Activated T-cell treated with anti-CD3 and anti-CD28 coated beads, Interleukin-2, amount 50 U/mL, for 72 hours (primary cell): ENCODE results near the gene LMO7. TPM values are rescaled to one million over a fixed set of nuclear protein-coding genes. Genes with fewer than 3 reads are reported as not detected.

ENCODE experiments used
- ATAC-seq, 2 donors: fragments of 150-1000 bp; cut with Tn5 transposase; replicated peaks in 1 of 2; 2 replicates each; pipeline ENCODE4 v1.10.0; 2021; ENCODE audit warnings: moderate library complexity in 2 of 2, mild to moderate bottlenecking in 1 of 2
- DNase-seq, 2 donors: peaks; one replicate each; pipeline ENCODE4 v3.0.0; 2021 to 2022; ENCODE audit warnings: mixed read lengths in 1 of 2
- H3K27ac Mint-ChIP-seq: one replicate; pipeline ENCODE4 v1.8.0; 2022; ENCODE audit warnings: mild to moderate bottlenecking, moderate library complexity, mixed read lengths
- H3K27me3 Mint-ChIP-seq: one replicate; pipeline ENCODE4 v1.8.0; 2022; ENCODE audit warnings: low read depth, mixed read lengths
- H3K36me3 Mint-ChIP-seq, 2 donors: one replicate each; pipeline ENCODE4 v1.8.0; 2022; ENCODE audit warnings: mixed read lengths in 2 of 2, mild to moderate bottlenecking in 1 of 2; ENCODE audit not compliant: insufficient read depth in 2 of 2
- H3K4me1 Mint-ChIP-seq: one replicate; pipeline ENCODE4 v1.8.0; 2022; ENCODE audit warnings: low read depth, mixed read lengths
- H3K4me3 Mint-ChIP-seq, 2 donors: one replicate each; pipeline ENCODE4 v1.8.0; 2022; ENCODE audit warnings: mild to moderate bottlenecking in 2 of 2, mixed read lengths in 2 of 2, moderate library complexity in 2 of 2
- H3K9me3 Mint-ChIP-seq, 2 donors: one replicate each; pipeline ENCODE4 v1.8.0; 2022; ENCODE audit warnings: mixed read lengths in 2 of 2
- total RNA-seq, 2 donors: library from RNA; stranded (reverse); gene quantifications; one replicate each; pipeline ENCODE4 v1.2.3, GENCODE V29; 2022

Gene LMO7
- total RNA-seq, 2 donors from 2014 or later, result 12.1 to 14.6 TPM

GRCh38 chr13:75902166-75903104, 266.3 kb downstream of the LMO7 start:
- H3K4me3 Mint-ChIP-seq, result no peak overlapping the region
- H3K9me3 Mint-ChIP-seq, result no peaks in the 10 kb centered on the region
- H3K27ac Mint-ChIP-seq, result no peak overlapping the region
- ATAC-seq (no peak), DNase-seq (no peak)
- no peaks in the 10 kb centered on the region for H3K4me1 Mint-ChIP-seq
- no peaks in the 10 kb centered on the region for H3K36me3 Mint-ChIP-seq
- peaks cover 28% of the 10 kb centered on the region for H3K27me3 Mint-ChIP-seq

GRCh38 chr13:75904012-75904411, 267.9 kb downstream of the LMO7 start:
- H3K36me3 Mint-ChIP-seq, result no peaks in the 10 kb centered on the region
- no peak overlapping the region for H3K4me3 Mint-ChIP-seq
- DNase-seq (no peak), ATAC-seq (no peak)
- H3K4me1 Mint-ChIP-seq, result no peaks in the 10 kb centered on the region
- peaks cover 27% of the 10 kb centered on the region for H3K27me3 Mint-ChIP-seq
- H3K9me3 Mint-ChIP-seq, result no peaks in the 10 kb centered on the region
- no peak overlapping the region for H3K27ac Mint-ChIP-seq

GRCh38 chr13:75906315-75906714, 270.2 kb downstream of the LMO7 start:
- H3K9me3 Mint-ChIP-seq, result no peaks in the 10 kb centered on the region
- peaks cover 14% of the 10 kb centered on the region for H3K27me3 Mint-ChIP-seq
- H3K4me1 Mint-ChIP-seq, result no peaks in the 10 kb centered on the region
- no peak for DNase-seq
- H3K36me3 Mint-ChIP-seq, result no peaks in the 10 kb centered on the region
- H3K27ac Mint-ChIP-seq, result no peak overlapping the region
- ATAC-seq, result no peak
- no peak overlapping the region for H3K4me3 Mint-ChIP-seq

GRCh38 chr13:75907044-75907443, 270.9 kb downstream of the LMO7 start:
- no peak overlapping the region for H3K27ac Mint-ChIP-seq
- no peak overlapping the region for H3K4me3 Mint-ChIP-seq

GRCh38 chr13:75908141-75908540, 272.0 kb downstream of the LMO7 start:
- Mint-ChIP-seq H3K27me3 (peaks cover 12% of the 10 kb centered on the region), H3K4me1 (no peaks in the 10 kb centered on the region), H3K27ac (no peak overlapping the region), H3K36me3 (no peaks in the 10 kb centered on the region), H3K4me3 (no peak overlapping the region), H3K9me3 (no peaks in the 10 kb centered on the region)
- ATAC-seq (no peak), DNase-seq (no peak)

More at GRCh38 chr13:75907044-75907443, 270.9 kb downstream of the LMO7 start:
- Mint-ChIP-seq H3K9me3 (no peaks in the 10 kb centered on the region), H3K4me1 (no peaks in the 10 kb centered on the region), H3K36me3 (no peaks in the 10 kb centered on the region), H3K27me3 (peaks cover 12% of the 10 kb centered on the region)
- DNase-seq, result no peak
- ATAC-seq, result no peak

Other genes with a start within 250 kb of the LMO7 start
- 10 to 100 TPM; 34.5 to 38.8 TPM for gene TBC1D4, start 154.2 kb upstream of the LMO7 start, total RNA-seq
- gene COMMD6, start 98.5 kb upstream of the LMO7 start, total RNA-seq, result 100 to 1,000 TPM; 125 to 128 TPM
- gene UCHL3, start 86.5 kb upstream of the LMO7 start, total RNA-seq, result 10 to 100 TPM; 30.8 to 32.3 TPM